Liver (tissue), 9 donors: ENCODE measurements around the gene MEP1B. TPM values are rescaled to one million over a fixed set of nuclear protein-coding genes. Genes with fewer than 3 reads are reported as not detected.
A peak's percentile ranks its signal among the peaks of the same experiment; 100 is the strongest.

ENCODE experiments used
- DNase-seq: peaks from one replicate; pipeline ENCODE4 v3.0.0-alpha.2; 2017; ENCODE audit warnings: low spot score
- H3K27ac ChIP-seq, 2 donors: one replicate each; pipeline ENCODE4 v1.7.0; 2013; ENCODE audit warnings: inconsistent platforms in 2 of 2, low read length in 2 of 2, control low read depth in 1 of 2, low read depth in 1 of 2, mild to moderate bottlenecking in 1 of 2
- H3K27me3 ChIP-seq, 4 donors: one replicate each; pipeline versions ENCODE4 v1.6.1 to v1.7.0; 2013; ENCODE audit warnings: low read length in 3 of 4, inconsistent platforms in 1 of 4, mild to moderate bottlenecking in 1 of 4, moderate library complexity in 1 of 4; ENCODE audit not compliant: control insufficient read depth in 4 of 4, insufficient read depth in 4 of 4
- H3K36me3 ChIP-seq, 4 donors: one replicate each; pipeline versions ENCODE4 v1.6.1 to v1.7.0; 2013; ENCODE audit warnings: low read length in 3 of 4, mild to moderate bottlenecking in 3 of 4, low read depth in 1 of 4, moderate library complexity in 1 of 4; ENCODE audit not compliant: control insufficient read depth in 4 of 4, insufficient read depth in 3 of 4
- H3K4me1 ChIP-seq, 4 donors: one replicate each; pipeline versions ENCODE4 v1.6.1 to v1.7.0; 2013; ENCODE audit warnings: low read length in 3 of 4, mild to moderate bottlenecking in 3 of 4, moderate library complexity in 1 of 4; ENCODE audit not compliant: control insufficient read depth in 4 of 4, insufficient read depth in 4 of 4
- H3K4me3 ChIP-seq, 3 donors: one replicate each; pipeline versions ENCODE4 v1.6.1 to v1.7.0; 2013; ENCODE audit warnings: low read length in 3 of 3, control low read depth in 1 of 3, low read depth in 1 of 3, mild to moderate bottlenecking in 1 of 3
- H3K9ac ChIP-seq, 2 donors: one replicate each; pipeline ENCODE4 v1.7.0; 2013; ENCODE audit warnings: low read length in 2 of 2, mild to moderate bottlenecking in 2 of 2, moderate library complexity in 2 of 2, control low read depth in 1 of 2, low read depth in 1 of 2
- H3K9me3 ChIP-seq, 4 donors: one replicate each; pipeline versions ENCODE4 v1.6.1 to v1.7.0; 2013; ENCODE audit warnings: low read length in 3 of 4; ENCODE audit not compliant: control insufficient read depth in 4 of 4
- ATF3 ChIP-seq: IDR thresholded peaks from 2 replicates; pipeline ENCODE4 v1.6.1; 2016; ENCODE audit warnings: antibody characterized with exemption
- CTCF ChIP-seq: fragments of 150-350 bp; IDR thresholded peaks from 2 replicates; pipeline ENCODE4 v1.5.1; 2017; ENCODE audit warnings: improper control_type of control experiment, low read depth, low read length; ENCODE audit not compliant: missing input control
- EGR1 ChIP-seq, 2 donors: IDR thresholded peaks; 2 replicates each; pipeline ENCODE4 v1.6.1; 2016 to 2018; ENCODE audit warnings: antibody characterized with exemption in 2 of 2, low read depth in 2 of 2
- FOXA1 ChIP-seq: IDR thresholded peaks from 2 replicates; pipeline ENCODE4 v1.6.1; 2016; ENCODE audit warnings: antibody characterized with exemption
- FOXA2 ChIP-seq: IDR thresholded peaks from 2 replicates; pipeline ENCODE4 v1.6.1; 2016; ENCODE audit warnings: antibody characterized with exemption
- GABPA ChIP-seq, 2 donors: IDR thresholded peaks in 1 of 2; conservative IDR thresholded peaks in 1 of 2; 2 replicates each; pipeline ENCODE4 v1.6.1; 2016; ENCODE audit warnings: antibody characterized with exemption in 2 of 2, mild to moderate bottlenecking in 1 of 2, moderate library complexity in 1 of 2
- HNF4A ChIP-seq, 2 donors: conservative IDR thresholded peaks; 2 replicates each; pipeline ENCODE4 v1.6.1; 2016; ENCODE audit warnings: antibody characterized with exemption in 2 of 2, mild to moderate bottlenecking in 2 of 2
- HNF4G ChIP-seq: IDR thresholded peaks from 2 replicates; pipeline ENCODE4 v1.6.1; 2016; ENCODE audit warnings: antibody characterized with exemption
- JUND ChIP-seq, 2 donors: IDR thresholded peaks; 2 replicates each; pipeline ENCODE4 v1.6.1; 2016; ENCODE audit warnings: antibody characterized with exemption in 2 of 2
- MAX ChIP-seq: IDR thresholded peaks from 2 replicates; pipeline ENCODE4 v1.6.1; 2016; ENCODE audit warnings: antibody characterized with exemption
- RAD21 ChIP-seq, 2 donors: IDR thresholded peaks; 2 replicates each; pipeline ENCODE4 v1.6.1; 2016; ENCODE audit warnings: antibody characterized with exemption in 2 of 2, mild to moderate bottlenecking in 2 of 2
- REST ChIP-seq: IDR thresholded peaks from 2 replicates; pipeline ENCODE4 v1.6.1; 2016; ENCODE audit warnings: antibody characterized with exemption, mild to moderate bottlenecking
- RXRA ChIP-seq, 2 donors: IDR thresholded peaks; 2 replicates each; pipeline ENCODE4 v1.6.1; 2017 to 2018; ENCODE audit warnings: antibody characterized with exemption in 2 of 2, mild to moderate bottlenecking in 1 of 2
- SP1 ChIP-seq: IDR thresholded peaks from 2 replicates; pipeline ENCODE4 v1.6.1; 2018; ENCODE audit warnings: antibody characterized with exemption, mild to moderate bottlenecking
- TAF1 ChIP-seq: conservative IDR thresholded peaks from 2 replicates; pipeline ENCODE4 v1.6.1; 2016; ENCODE audit warnings: antibody characterized with exemption, mild to moderate bottlenecking
- YY1 ChIP-seq: IDR thresholded peaks from 2 replicates; pipeline ENCODE4 v1.6.1; 2016; ENCODE audit warnings: antibody characterized with exemption, mild to moderate bottlenecking
- ZBTB33 ChIP-seq: IDR thresholded peaks from 2 replicates; pipeline ENCODE4 v1.6.1; 2016; ENCODE audit warnings: antibody characterized with exemption
- WGBS: extraction: QIAGEN DNeasy Blood & Tissue Kit; methylation state at CpG from one replicate; pipeline ENCODE4 v1.1.7; 2013; 5-methylcytosine and 5-hydroxymethylcytosine counted together
- polyA plus RNA-seq, 2 donors: library from polyadenylated mRNA; stranded (reverse) in 1 of 2; unstranded in 1 of 2; fragments of 200-250 nt in 1 of 2; fragments of >200 nt in 1 of 2; fragmentation: Nextera tagmentation in 1 of 2; extraction: Ambion mirVana in 1 of 2; gene quantifications; one replicate each; pipeline versions ENCODE4 v1.2.1 to v1.2.3, GENCODE V29; 2013 to 2015
- total RNA-seq, 2 donors: library from RNA; depleted of rRNA; stranded (reverse); fragments of >200 nt; gene quantifications; one replicate each; pipeline ENCODE4 v1.2.3, GENCODE V29; 2014
- donor health status: healthy.
- donor health status: healthy.
- donor health status: healthy.
- donor health status: healthy.
- donor health status: healthy.

MEP1B gene
- total and polyA plus RNA-seq, 4 donors = 0.08 to 0.11 (median 0.09) TPM; not detected in 1

GRCh38 chr18:32156855-32157254 is 33.0 kb upstream of the MEP1B start:
- H3K27ac ChIP-seq = no peak overlapping the region
- peak; percentile 55 to 85 for TF ChIP-seq HNF4A (conservative IDR thresholded peaks at IDR 0.05)
- TF ChIP-seq CTCF = no peak
- no peak for TF ChIP-seq GABPA (IDR thresholded peaks at IDR 0.05 in 1 of 2, conservative IDR thresholded peaks at IDR 0.05 in 1 of 2)
- TF ChIP-seq FOXA1 = no peak
- no peak for TF ChIP-seq SP1
- TF ChIP-seq ZBTB33 = no peak
- peak in 1 of 2 donors; percentile 30 for TF ChIP-seq JUND (IDR thresholded peaks at IDR 0.05)
- TF ChIP-seq RXRA (IDR thresholded peaks at IDR 0.05) = peak in 1 of 2 donors; percentile 63
- TF ChIP-seq EGR1 (IDR thresholded peaks at IDR 0.05; ENCODE audit: low read depth in 2 of 2) = no peak
- TF ChIP-seq HNF4G = no peak
- peak; percentile 14 for TF ChIP-seq MAX
- TF ChIP-seq ATF3 = no peak
- TF ChIP-seq REST = no peak
- peak in 1 of 2 donors; percentile 26 for TF ChIP-seq RAD21 (IDR thresholded peaks at IDR 0.05)
- no peak for TF ChIP-seq FOXA2
- no peak for TF ChIP-seq TAF1
- no peak for TF ChIP-seq YY1
- H3K4me1 ChIP-seq = peaks cover 0 to 8% (median 2%) of the 10 kb centered on the region in 4 donors
- no peaks in the 10 kb centered on the region for H3K9me3 ChIP-seq
- no peak overlapping the region for H3K9ac ChIP-seq
- H3K4me3 ChIP-seq = no peak overlapping the region
- no peaks in the 10 kb centered on the region for H3K36me3 ChIP-seq
- no peaks in the 10 kb centered on the region for H3K27me3 ChIP-seq
- DNase-seq = no peak

GRCh38 chr18:32157580-32157979 is 32.3 kb upstream of the MEP1B start:
- H3K4me1 ChIP-seq = peaks cover 0 to 8% (median 2%) of the 10 kb centered on the region in 4 donors
- no peak overlapping the region for H3K9ac ChIP-seq
- H3K27me3 ChIP-seq = no peaks in the 10 kb centered on the region
- no peak for DNase-seq
- no peaks in the 10 kb centered on the region for H3K9me3 ChIP-seq
- 78% methylated on average over 5 of the region's 5 CpGs for WGBS
- no peak overlapping the region for H3K27ac ChIP-seq
- no peak overlapping the region for H3K4me3 ChIP-seq
- H3K36me3 ChIP-seq = no peaks in the 10 kb centered on the region
- TF ChIP-seq JUND (IDR thresholded peaks at IDR 0.05) = no peak
- no peak for TF ChIP-seq REST
- no peak for TF ChIP-seq SP1
- TF ChIP-seq TAF1 = no peak
- no peak for TF ChIP-seq RXRA (IDR thresholded peaks at IDR 0.05)
- no peak for TF ChIP-seq CTCF
- no peak for TF ChIP-seq YY1
